Right renal pelvis (tissue), 4 donors: ENCODE results near the gene LYRM2. TPM values are rescaled to one million over a fixed set of nuclear protein-coding genes. Genes with fewer than 3 reads are reported as not detected.

Experiments used
- DNase-seq, 4 donors: peaks; one replicate each; pipeline ENCODE4 v3.0.0-alpha.2; 2013; ENCODE audit warnings: low read depth in 4 of 4, low spot score in 3 of 4, missing footprints in 1 of 4
- polyA plus RNA-seq, 4 donors: library from polyadenylated mRNA; unstranded; fragments of 120-200 nt; gene quantifications; one replicate each; pipeline ENCODE4 v1.2.1, GENCODE V29; 2013; ENCODE audit not compliant: insufficient read length in 4 of 4

The LYRM2 gene
- polyA plus RNA-seq, 4 donors: 41.7 to 58.3 (median 54.4) TPM

GRCh38 chr6:89562093-89562973 is 76.2 kb downstream of the LYRM2 start:
- DNase-seq: no peak

DNA sequence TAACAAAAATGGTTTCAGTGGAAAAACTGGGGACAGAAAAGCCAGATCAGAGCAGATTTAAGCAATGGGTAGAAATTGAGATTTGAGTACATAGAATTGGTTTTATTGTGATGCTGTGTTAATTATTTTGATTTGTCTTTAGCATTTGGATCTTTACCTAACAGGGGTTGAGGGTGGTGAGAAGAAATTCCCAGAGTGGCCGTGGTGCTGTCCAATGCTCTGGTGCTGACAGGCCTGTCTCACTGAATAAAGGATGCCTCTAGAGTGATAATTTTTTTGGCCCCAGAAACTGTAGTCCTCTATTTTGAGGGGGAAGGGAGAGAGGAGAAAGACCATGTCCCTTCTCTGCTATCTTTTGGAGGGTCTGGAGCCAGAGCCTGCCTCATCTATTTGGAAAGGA is 79.1 kb downstream of the LYRM2 start:
- no peak for DNase-seq

- no peak for DNase-seq
These were observed 82.7 kb downstream of the LYRM2 start for GRCh38 chr6:89555806-89556205.

GRCh38 chr6:89555031-89555430 is 83.5 kb downstream of the LYRM2 start:
- no peak for DNase-seq

DNA sequence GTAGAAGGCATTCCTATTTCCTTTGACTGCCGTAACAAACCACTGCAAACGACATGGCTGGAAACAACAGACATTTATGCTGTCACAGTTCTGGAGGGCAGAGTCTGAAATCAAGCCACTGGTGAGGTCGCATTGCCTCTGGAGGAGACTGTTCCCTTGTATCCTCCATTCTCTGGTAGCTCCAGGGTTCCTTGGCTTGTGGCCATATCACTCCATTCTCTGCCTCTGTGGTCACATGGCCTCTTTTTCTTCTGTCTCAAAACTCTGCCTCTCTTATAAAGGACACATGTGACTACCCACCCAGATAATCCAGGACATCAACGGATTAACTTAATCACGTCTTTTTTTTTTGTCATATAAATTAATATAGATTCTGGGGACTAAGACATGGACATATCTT is 84.4 kb downstream of the LYRM2 start:
- DNase-seq: no peak

- DNase-seq: no peak
These were observed 85.1 kb downstream of the LYRM2 start for GRCh38 chr6:89553431-89553830.

DNA sequence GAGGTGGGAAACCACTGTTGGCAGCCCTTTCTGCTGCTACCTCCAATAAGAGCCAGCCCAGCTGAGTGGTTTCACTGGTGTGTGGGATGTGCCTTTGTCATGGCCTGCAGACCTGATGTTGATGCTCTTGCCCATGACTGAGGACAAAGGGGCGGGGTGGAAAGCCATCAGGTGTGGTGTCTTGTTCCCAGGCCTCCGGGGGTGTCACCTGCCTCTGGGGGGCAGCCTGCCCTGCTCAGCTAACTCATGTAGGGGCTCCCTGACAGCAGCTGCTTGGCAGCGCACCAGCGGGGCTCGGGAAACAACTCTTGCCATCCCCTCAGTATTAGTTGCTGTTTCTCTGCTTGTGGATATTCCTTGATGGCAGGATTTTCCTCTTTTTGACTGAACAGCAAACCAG is 91.3 kb downstream of the LYRM2 start:
- DNase-seq: no peak

GRCh38 chr6:89542866-89543265 is 95.7 kb downstream of the LYRM2 start:
- DNase-seq: no peak

GRCh38 chr6:89542081-89542857 is 96.3 kb downstream of the LYRM2 start:
- DNase-seq: no peak

- no peak for DNase-seq
These were observed 98.8 kb downstream of the LYRM2 start for GRCh38 chr6:89539779-89540178.

- DNase-seq: no peak
These were observed 102.3 kb downstream of the LYRM2 start for GRCh38 chr6:89536231-89536630.

DNA sequence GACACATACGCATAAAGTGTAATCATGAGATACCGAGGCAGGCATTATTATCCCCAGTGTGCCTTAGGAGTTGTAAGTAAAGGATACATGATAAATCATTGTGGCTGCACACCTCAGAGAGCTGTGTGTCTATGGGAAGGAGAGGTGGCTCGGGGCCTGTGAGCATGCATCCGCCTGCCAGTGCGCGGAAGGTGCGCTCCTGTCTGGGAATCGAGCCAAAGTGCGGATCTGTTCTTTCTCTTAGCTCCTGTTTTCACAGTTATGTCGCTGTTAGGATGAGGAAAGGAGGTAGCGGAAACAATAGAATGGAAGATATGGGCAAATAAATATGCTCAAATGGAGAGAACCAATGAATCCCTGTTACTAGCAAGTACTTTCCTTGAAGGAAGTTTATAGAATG is 107.6 kb downstream of the LYRM2 start:
- DNase-seq: no peak

DNA sequence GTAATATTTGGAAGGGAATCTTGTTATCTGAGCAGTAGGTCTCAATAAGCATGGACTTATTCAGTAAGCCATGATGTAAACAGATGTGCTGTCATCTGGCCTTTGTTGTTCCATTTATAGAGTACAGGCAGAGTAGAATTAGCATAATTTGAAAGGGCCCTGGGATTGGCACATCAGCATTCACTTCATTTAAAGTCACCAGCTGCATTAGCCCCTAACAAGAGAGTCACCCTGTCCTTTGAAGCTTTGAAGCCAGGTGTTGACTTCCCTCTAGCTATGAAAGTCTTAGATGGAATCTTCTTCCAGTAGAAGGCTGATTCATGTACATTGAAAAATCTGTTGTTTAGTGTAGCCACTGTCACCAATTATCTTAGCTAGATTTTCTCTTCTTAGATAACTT is 109.7 kb downstream of the LYRM2 start:
- DNase-seq: no peak

DNA sequence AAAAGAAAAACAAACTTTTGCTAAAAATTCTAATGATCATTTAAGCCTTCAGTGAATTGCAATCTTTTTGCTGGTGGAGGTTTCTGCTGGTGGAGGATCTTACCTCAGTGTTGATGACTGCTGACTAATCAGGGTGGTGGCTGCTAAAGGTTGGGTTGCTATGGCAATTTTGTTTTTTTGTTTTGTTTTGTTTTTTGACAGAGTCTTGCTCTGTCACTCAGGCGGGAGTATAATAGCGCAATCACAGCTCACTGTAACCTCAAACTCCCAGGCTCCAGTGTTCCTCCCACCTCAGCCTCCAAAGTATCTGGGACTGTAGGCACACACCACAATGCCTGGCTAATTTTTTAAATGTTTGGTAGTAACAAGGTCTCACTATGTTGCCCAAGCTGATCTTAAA is 110.9 kb downstream of the LYRM2 start:
- DNase-seq: no peak

- no peak for DNase-seq
These were observed 112.0 kb downstream of the LYRM2 start for GRCh38 chr6:89526563-89526869.

DNA sequence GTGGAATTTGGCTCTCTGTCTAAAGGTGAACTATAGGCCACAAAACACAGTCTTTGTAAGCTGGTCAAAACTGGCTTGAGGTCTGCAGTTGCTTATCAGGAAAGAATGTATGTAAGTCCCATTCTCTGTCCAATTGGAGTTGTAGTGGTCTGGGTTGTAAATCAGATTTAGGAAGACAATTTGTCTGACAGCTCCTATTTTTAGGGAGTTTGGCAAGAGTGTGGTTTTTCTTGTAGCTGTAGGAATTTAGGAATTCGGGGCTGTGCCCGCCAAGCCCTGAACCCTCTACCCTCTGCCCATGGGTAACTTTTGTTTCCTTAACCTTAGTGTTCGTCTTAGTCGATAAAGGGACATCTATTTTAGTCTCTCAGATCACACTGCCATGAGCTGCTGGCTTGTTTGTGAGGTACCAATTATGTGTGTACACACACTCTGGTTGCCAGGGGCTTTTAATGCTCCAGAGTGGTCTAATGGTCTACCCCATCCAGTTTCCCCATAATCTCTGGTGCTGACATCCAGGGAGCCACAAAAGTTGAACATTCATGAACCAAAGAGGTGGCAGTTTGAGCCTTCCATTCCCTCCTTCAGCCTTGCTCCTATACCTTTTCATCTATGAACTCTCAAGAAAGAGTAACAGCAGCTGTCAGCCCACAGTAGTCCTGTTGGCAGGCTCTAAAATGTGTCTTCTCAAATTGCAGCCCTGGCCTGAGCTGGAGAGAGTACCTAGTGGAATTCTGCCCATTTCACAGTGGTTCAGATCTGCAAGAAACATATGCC is 112.6 kb downstream of the LYRM2 start:
- no peak for DNase-seq

DNA sequence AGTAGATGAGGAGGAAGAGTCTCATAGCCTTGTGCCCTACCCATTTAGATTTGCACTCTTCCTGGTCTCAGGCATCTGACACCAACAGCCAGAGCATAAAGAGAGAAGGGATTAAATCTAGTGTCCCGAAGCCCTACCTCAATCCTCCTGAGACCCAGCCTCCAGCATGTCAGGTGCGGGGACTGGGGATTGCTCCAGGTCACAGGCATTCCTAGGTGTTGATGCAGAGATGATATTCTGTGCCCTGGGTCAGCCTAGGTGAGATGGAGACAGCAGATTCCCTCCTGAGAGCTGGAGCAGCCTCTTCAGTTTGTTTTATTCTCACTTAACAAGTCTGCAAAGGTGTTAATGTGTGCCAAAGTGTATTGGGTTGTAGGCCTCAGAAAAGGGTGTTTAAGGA is 115.8 kb downstream of the LYRM2 start:
- no peak for DNase-seq

DNA sequence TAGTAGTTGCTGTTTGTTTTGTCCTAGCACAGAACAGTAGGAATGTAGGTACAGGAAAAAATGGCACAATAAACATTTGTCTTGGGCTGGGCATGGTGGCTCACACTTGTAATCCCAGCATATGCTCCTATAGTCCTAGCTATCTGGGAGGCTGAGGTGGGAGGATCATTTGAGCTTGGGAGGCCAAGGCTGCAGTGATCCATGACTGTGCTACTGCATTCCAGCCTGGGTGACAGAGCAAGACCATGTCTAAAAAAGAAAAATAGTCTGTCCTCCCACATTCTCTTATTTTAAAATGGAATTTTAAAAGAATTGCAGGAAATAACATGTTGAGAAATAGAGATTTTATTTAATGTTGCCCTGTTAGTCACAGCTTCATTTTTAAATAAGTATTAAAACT is 117.8 kb downstream of the LYRM2 start:
- DNase-seq: no peak

DNA sequence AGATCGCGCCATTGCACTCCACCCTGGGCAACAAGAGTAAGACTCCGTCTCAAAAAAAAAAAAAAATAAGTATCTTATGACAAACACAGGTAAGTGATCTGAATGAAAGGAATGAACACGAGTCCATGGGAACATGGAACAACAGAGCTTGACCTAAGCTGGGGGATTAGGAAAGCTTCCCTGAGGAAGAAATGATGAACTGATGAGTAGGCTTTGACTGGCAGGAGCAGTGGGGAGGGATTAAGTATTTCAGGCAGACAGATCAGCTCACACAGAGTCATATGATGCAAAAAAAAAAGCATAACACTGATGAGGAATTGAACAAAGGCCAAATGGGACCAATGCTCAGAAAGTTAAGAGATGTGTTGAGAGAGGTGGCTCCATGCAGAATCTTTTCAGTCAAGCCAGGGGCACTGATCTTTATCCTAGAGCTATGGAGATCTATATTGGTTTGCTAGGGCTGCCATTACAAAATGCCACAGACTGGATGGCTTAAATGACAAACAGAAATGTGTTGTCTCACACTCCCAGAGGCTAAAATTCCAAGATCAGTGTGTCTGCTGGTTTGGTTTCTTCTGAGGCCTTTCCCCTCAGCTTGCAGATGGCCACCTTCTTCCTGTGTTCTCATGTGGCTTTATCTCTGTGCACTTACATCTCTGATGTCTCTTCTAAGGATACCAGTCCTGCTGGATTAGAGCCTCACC is 120.0 kb downstream of the LYRM2 start:
- DNase-seq: no peak
